Measurements from ENCODE around the gene CTSG. TPM values are rescaled to one million over a fixed set of nuclear protein-coding genes. Genes with fewer than 3 reads are reported as not detected.

CTSG gene
- total RNA-seq, 1 experiment from 2014 or later = not detected

DNA sequence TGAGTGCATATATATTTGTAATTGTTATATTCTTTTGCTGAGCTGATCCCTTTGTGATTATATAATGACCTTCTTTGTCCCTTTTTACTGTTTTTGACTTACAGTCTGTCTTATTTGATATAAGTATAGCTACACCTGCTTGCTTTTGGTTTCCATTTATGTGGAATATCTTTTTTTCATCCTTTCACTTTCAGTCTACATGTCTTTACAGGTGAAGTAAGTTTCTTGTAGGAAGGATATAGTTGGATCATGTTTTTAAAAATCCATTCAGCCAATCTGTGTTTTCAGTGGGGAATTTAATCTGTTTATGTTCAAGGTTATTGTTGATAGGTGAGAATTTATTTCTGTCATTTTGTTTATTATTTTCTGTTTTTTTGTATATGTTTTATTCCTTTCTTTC lies 21.4 kb upstream of the CTSG start:
- H3K27me3 ChIP-seq (ENCODE audit: insufficient read depth, low read length) = no peaks in the 10 kb centered on the region
- peaks cover 2 to 51% (median 5%) of the 10 kb centered on the region in 3 experiments; a peak in 6 of 7 replicates for H3K36me3 Mint-ChIP-seq (ENCODE audit: insufficient read depth in 1 of 3, low read depth in 3 of 3)
- H4K8ac ChIP-seq (replicated peaks; ENCODE audit: insufficient read length, low read depth, low read length) = no peak overlapping the region
- no peak overlapping the region for H3K56ac ChIP-seq (ENCODE audit: insufficient read length, low read depth, low read length)
- H3K14ac ChIP-seq (ENCODE audit: insufficient read depth, low read length) = no peak overlapping the region
- H3T11ph ChIP-seq (ENCODE audit: low read length) = no peak overlapping the region
- no peak overlapping the region for H3K9ac ChIP-seq (ENCODE audit: extremely low read depth, insufficient read length, low read length)
- no peak overlapping the region for H3K4me2 ChIP-seq (ENCODE audit: insufficient read depth, insufficient read length, low read length)
- H4K5ac ChIP-seq (ENCODE audit: insufficient read length, low read depth, low read length) = no peak overlapping the region
- H2AFZ ChIP-seq (ENCODE audit: low read length) = no peak overlapping the region
- peaks cover 59 to 92% of the 10 kb centered on the region in 2 experiments for H3K9me3 Mint-ChIP-seq
- H3K4me1 Mint-ChIP-seq = no peaks in the 10 kb centered on the region
- no peak overlapping the region for H2BK20ac ChIP-seq (ENCODE audit: low read depth, low read length, poor library complexity, severe bottlenecking)
- no peaks in the 10 kb centered on the region for H3K9me3 ChIP-seq (ENCODE audit: control insufficient read depth, low read depth, low read length)
- no peak overlapping the region for H2AK5ac ChIP-seq (ENCODE audit: insufficient read length, low read length)
- peaks cover 2% of the 10 kb centered on the region for H3K27me3 Mint-ChIP-seq (ENCODE audit: low read depth)
- no peak overlapping the region for H2BK120ac ChIP-seq (ENCODE audit: low read depth, low read length, poor library complexity, severe bottlenecking)
- H3K4me1 ChIP-seq (ENCODE audit: insufficient read depth, low read length) = no peaks in the 10 kb centered on the region
- no peak overlapping the region for H2BK15ac ChIP-seq (ENCODE audit: low read depth, low read length)
- H4K91ac ChIP-seq (ENCODE audit: insufficient read length, low read depth, low read length) = no peak overlapping the region
- H3K27ac Mint-ChIP-seq = no peak overlapping the region
- no peaks in the 10 kb centered on the region for H3K79me1 ChIP-seq (ENCODE audit: insufficient read depth, low read depth, low read length, poor library complexity, severe bottlenecking)
- no peak overlapping the region for H3K4ac ChIP-seq (ENCODE audit: low read depth, low read length)
- no peak overlapping the region for H3K18ac ChIP-seq (ENCODE audit: insufficient read length, low read depth, low read length)
- no peaks in the 10 kb centered on the region for H3K79me2 ChIP-seq (ENCODE audit: insufficient read depth, low read length)
- no peak overlapping the region for H3K27ac ChIP-seq (ENCODE audit: insufficient read length, low read depth, low read length)
- no peak overlapping the region for H2BK12ac ChIP-seq (ENCODE audit: insufficient read length, low read depth, low read length)
- no peaks in the 10 kb centered on the region for H4K20me1 ChIP-seq (ENCODE audit: control insufficient read depth, insufficient read depth, insufficient read length)
- no peaks in the 10 kb centered on the region for H3K23me2 ChIP-seq (ENCODE audit: insufficient read length, low read depth, low read length, poor library complexity, severe bottlenecking)
- DNase-seq = no peak
- no peak overlapping the region for H3K23ac ChIP-seq (ENCODE audit: insufficient read length, low read depth, low read length)
- no peak overlapping the region for H2BK5ac ChIP-seq (ENCODE audit: insufficient read length, low read length)
- H3K4me3 Mint-ChIP-seq = no peak overlapping the region
- TF ChIP-seq, protein P1, sequence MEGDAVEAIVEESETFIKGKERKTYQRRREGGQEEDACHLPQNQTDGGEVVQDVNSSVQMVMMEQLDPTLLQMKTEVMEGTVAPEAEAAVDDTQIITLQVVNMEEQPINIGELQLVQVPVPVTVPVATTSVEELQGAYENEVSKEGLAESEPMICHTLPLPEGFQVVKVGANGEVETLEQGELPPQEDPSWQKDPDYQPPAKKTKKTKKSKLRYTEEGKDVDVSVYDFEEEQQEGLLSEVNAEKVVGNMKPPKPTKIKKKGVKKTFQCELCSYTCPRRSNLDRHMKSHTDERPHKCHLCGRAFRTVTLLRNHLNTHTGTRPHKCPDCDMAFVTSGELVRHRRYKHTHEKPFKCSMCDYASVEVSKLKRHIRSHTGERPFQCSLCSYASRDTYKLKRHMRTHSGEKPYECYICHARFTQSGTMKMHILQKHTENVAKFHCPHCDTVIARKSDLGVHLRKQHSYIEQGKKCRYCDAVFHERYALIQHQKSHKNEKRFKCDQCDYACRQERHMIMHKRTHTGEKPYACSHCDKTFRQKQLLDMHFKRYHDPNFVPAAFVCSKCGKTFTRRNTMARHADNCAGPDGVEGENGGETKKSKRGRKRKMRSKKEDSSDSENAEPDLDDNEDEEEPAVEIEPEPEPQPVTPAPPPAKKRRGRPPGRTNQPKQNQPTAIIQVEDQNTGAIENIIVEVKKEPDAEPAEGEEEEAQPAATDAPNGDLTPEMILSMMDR (conservative IDR thresholded peaks at IDR 0.05) = no peak

Data from H9 (cell line).